ENCODE data around the gene SIGLEC8. TPM values are rescaled to one million over a fixed set of nuclear protein-coding genes. Genes with fewer than 3 reads are reported as not detected.

SIGLEC8 gene
- total RNA-seq, 1 donor from 2014 or later: 2.1 TPM

DNA sequence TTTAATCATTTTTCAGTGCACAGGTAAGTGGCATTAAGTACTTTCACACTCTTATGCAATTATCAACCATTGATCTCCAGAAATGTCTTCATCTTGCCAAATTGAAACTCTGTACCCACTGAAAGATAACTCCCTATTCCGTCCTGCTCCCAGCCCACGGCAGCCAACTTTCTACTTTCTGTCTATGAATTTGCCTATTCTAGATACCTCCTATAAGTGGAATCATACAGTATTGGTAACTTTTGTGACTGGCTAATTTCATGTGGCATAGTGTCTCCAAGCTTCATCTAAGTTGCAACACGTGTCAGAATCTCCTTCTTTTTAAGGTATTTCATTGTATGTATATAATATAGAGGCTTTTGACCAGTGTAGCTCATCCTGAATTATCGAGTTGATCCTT, 14.4 kb upstream of the SIGLEC8 start:
- TF ChIP-seq, protein P1, sequence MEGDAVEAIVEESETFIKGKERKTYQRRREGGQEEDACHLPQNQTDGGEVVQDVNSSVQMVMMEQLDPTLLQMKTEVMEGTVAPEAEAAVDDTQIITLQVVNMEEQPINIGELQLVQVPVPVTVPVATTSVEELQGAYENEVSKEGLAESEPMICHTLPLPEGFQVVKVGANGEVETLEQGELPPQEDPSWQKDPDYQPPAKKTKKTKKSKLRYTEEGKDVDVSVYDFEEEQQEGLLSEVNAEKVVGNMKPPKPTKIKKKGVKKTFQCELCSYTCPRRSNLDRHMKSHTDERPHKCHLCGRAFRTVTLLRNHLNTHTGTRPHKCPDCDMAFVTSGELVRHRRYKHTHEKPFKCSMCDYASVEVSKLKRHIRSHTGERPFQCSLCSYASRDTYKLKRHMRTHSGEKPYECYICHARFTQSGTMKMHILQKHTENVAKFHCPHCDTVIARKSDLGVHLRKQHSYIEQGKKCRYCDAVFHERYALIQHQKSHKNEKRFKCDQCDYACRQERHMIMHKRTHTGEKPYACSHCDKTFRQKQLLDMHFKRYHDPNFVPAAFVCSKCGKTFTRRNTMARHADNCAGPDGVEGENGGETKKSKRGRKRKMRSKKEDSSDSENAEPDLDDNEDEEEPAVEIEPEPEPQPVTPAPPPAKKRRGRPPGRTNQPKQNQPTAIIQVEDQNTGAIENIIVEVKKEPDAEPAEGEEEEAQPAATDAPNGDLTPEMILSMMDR (IDR thresholded peaks at IDR 0.05): no peak
- H3K27me3 ChIP-seq: peaks cover 27% of the 10 kb centered on the region
- intact Hi-C loops (cut with DNase I): no loop called here
- no peaks in the 10 kb centered on the region for H3K36me3 ChIP-seq
- ATAC-seq: no peak
- H3K9me3 ChIP-seq: no peaks in the 10 kb centered on the region
- H3K27ac ChIP-seq: no peak overlapping the region
- no peaks in the 10 kb centered on the region for H3K4me1 ChIP-seq
- no peak overlapping the region for H3K4me3 ChIP-seq
- no peak for DNase-seq

DNA sequence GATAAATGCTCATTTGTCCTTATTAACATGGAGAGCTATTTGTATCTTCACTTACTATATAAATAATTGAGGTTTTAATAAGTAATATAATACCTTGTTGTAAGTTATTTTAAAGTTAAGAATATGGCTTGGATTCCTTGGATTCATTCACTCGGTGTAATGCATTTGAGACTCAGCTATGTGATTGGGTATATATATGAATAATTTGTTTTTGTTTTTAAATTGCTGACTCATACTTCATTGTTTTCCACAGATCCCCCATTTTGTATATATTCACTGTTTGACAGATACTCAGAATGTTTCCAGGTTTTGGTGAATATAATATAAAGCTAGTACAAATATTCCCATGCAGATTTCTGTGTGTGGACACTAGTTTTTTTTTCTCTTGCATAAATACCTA, 13.3 kb upstream of the SIGLEC8 start:
- TF ChIP-seq, protein P1 (IDR thresholded peaks at IDR 0.05): no peak
- Histone ChIP-seq H3K36me3 (no peaks in the 10 kb centered on the region), H3K9me3 (no peaks in the 10 kb centered on the region), H3K27me3 (peaks cover 27% of the 10 kb centered on the region), H3K4me1 (no peaks in the 10 kb centered on the region), H3K4me3 (no peak overlapping the region), H3K27ac (no peak overlapping the region)
- ATAC-seq: no peak
- no peak for DNase-seq
- intact Hi-C loops (cut with DNase I): no loop called here

DNA sequence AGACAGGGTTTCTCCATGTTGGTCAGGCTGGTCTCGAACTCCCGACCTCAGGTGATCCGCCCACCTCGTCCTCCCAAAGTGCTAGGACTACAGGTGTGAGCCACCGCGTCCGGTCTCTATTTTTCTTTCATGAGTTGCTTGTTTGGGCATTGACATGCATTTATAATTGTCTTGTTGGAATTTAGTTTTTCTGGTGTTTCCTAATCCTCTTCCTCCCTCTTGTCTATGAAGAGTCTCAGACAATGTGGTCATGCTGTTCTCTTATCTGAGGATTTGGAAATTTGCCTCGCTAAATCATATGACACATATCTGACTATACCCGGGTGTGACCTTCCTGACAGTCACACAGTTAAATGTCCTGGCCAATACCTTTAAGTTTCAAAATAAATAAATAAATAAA, 12.7 kb upstream of the SIGLEC8 start:
- intact Hi-C loops (cut with DNase I): no loop called here
- no peak overlapping the region for H3K4me3 ChIP-seq
- H3K27me3 ChIP-seq: peaks cover 27% of the 10 kb centered on the region
- DNase-seq (no peak), ATAC-seq (no peak)
- H3K27ac ChIP-seq: no peak overlapping the region
- no peaks in the 10 kb centered on the region for H3K9me3 ChIP-seq
- no peaks in the 10 kb centered on the region for H3K4me1 ChIP-seq
- H3K36me3 ChIP-seq: no peaks in the 10 kb centered on the region
- TF ChIP-seq, protein P1 (IDR thresholded peaks at IDR 0.05): no peak

DNA sequence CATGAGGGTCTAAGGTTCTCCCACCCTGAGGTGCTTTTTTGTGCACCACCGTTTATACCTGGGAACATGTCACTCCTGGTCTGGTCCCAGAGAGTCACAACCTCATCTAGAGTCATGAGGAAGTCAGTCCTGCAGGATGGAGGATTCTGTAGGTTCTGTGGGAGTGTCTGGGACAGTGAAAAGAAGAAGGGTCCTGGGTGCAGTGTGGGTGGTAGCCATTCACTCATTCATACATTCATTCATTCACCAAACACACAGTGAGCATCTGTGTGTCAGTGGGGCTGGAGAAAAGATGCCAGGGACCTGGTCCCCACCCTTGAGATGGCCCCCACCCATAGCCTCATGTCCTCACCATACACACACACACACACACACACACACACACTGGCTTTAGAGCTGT, 11.4 kb upstream of the SIGLEC8 start:
- DNase-seq: no peak
- H3K27me3 ChIP-seq: peaks cover 23% of the 10 kb centered on the region
- no peaks in the 10 kb centered on the region for H3K36me3 ChIP-seq
- intact Hi-C loops (cut with DNase I): no loop called here
- no peak overlapping the region for H3K4me3 ChIP-seq
- no peak for ATAC-seq
- no peaks in the 10 kb centered on the region for H3K9me3 ChIP-seq
- no peak overlapping the region for H3K27ac ChIP-seq
- TF ChIP-seq, protein P1 (IDR thresholded peaks at IDR 0.05): no peak
- H3K4me1 ChIP-seq: no peaks in the 10 kb centered on the region

DNA sequence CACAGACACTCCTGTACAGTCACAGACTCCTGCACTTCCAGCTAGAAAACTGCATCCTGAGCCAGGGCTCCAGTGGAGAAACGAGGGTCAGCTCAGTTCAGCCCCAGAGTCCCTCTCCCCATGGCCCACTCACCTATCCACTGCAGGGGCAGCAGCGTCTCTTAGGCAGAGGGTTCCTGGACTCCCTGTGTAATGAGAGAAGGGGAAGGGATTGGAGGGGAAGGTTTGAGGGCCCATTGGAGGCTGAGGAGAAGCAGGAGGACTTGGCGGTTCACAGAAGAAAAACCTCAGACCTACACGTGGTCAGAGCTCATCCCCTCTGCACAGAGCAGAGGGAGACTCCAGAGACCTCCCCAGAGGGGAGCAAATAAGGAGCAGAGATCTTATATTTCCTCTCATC, 10.9 kb upstream of the SIGLEC8 start:
- ATAC-seq (no peak), DNase-seq (no peak)
- H3K9me3 ChIP-seq: no peaks in the 10 kb centered on the region
- H3K4me3 ChIP-seq: no peak overlapping the region
- no peak overlapping the region for H3K27ac ChIP-seq
- no peaks in the 10 kb centered on the region for H3K4me1 ChIP-seq
- intact Hi-C loops (cut with DNase I): no loop called here
- H3K36me3 ChIP-seq: no peaks in the 10 kb centered on the region
- TF ChIP-seq, protein P1 (IDR thresholded peaks at IDR 0.05): no peak
- peaks cover 26% of the 10 kb centered on the region for H3K27me3 ChIP-seq

DNA sequence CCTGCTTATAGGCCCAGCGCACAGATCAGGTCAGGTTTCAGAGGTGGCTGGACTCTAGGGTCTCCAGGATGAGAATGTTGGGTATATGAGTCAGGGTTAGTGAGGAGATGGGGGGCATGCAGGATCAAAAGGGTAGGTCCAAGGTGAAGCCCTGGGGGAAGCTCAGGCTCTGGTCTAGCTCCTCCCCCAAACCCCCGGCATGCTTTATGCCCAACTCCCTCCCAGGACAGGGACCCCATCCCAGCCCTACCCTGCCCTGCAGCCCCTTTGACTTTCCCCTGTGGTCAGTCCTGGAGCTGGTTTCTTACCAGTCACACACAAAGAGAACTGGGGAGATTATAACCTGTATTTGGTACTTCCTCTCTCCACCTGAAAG, 10.3 kb upstream of the SIGLEC8 start:
- Histone ChIP-seq H3K4me3 (no peak overlapping the region), H3K9me3 (no peaks in the 10 kb centered on the region), H3K36me3 (no peaks in the 10 kb centered on the region), H3K27me3 (peaks cover 20% of the 10 kb centered on the region), H3K4me1 (no peaks in the 10 kb centered on the region), H3K27ac (no peak overlapping the region)
- DNase-seq: no peak
- TF ChIP-seq, protein P1 (IDR thresholded peaks at IDR 0.05): no peak
- no peak for ATAC-seq
- intact Hi-C loops (cut with DNase I): no loop called here

All from upper lobe of right lung (tissue), 1 donor.